HG03139 (cell line): ENCODE measurements around the gene CRYBA1.
"Not testable (repeated sequence)": the region's sequence is repeated elsewhere in the genome, so short reads cannot be mapped to it uniquely, and the experiment has no call there.

ENCODE experiments used
- ATAC-seq: cut with Tn5 transposase; IDR thresholded peaks from one replicate; pipeline ENCODE4 v1.9.1; 2021; ENCODE audit not compliant: unreplicated experiment

CRYBA1 gene

GRCh38 chr17:29246628-29247027 lies at the start of gene CRYBA1:
Gene CRYBA1, plus strand, starts transcription at chr17:29246859. Its CDS starts 5 bp downstream, at chr17:29246864.
- ATAC-seq: no peak

GRCh38 chr17:29197516-29198272 lies 49.0 kb upstream of the CRYBA1 start:
- no peak for ATAC-seq

GRCh38 chr17:29204068-29204804 lies 42.4 kb upstream of the CRYBA1 start:
- not testable (repeated sequence) for ATAC-seq

GRCh38 chr17:29205047-29205446 lies 41.6 kb upstream of the CRYBA1 start:
- ATAC-seq: no peak

- ATAC-seq: no peak
These were observed 38.7 kb upstream of the CRYBA1 start for GRCh38 chr17:29207975-29208374.

- ATAC-seq: no peak
These were observed 37.6 kb upstream of the CRYBA1 start for GRCh38 chr17:29209073-29209472.

GRCh38 chr17:29210879-29211278 lies 35.8 kb upstream of the CRYBA1 start:
- no peak for ATAC-seq

- no peak for ATAC-seq
These were observed 34.5 kb upstream of the CRYBA1 start for GRCh38 chr17:29212094-29212631.

- ATAC-seq: no peak
These were observed 34.0 kb upstream of the CRYBA1 start for GRCh38 chr17:29212681-29213121.

GRCh38 chr17:29214215-29215146 lies 32.2 kb upstream of the CRYBA1 start:
- no peak for ATAC-seq

GRCh38 chr17:29215174-29215573 lies 31.5 kb upstream of the CRYBA1 start:
- ATAC-seq: no peak

- ATAC-seq: no peak
These were observed 30.9 kb upstream of the CRYBA1 start for GRCh38 chr17:29215717-29216116.

GRCh38 chr17:29216181-29216580 lies 30.5 kb upstream of the CRYBA1 start:
- ATAC-seq: no peak

- no peak for ATAC-seq
These were observed 29.8 kb upstream of the CRYBA1 start for GRCh38 chr17:29216856-29217255.

GRCh38 chr17:29219378-29220047 lies 27.1 kb upstream of the CRYBA1 start:
- ATAC-seq: no peak

GRCh38 chr17:29221338-29221737 lies 25.3 kb upstream of the CRYBA1 start:
- not testable (repeated sequence) for ATAC-seq

GRCh38 chr17:29225396-29225795 lies 21.3 kb upstream of the CRYBA1 start:
- no peak for ATAC-seq

GRCh38 chr17:29233301-29233700 lies 13.4 kb upstream of the CRYBA1 start:
- no peak for ATAC-seq

GRCh38 chr17:29234972-29235371 lies 11.7 kb upstream of the CRYBA1 start:
- not testable (repeated sequence) for ATAC-seq

GRCh38 chr17:29235904-29236303 lies 10.8 kb upstream of the CRYBA1 start:
- ATAC-seq: no peak
